DOHH2 (cell line): ENCODE data around the gene FGGY.

Experiments
- H3F3A ChIP-seq: fragments of 200-600 bp; sonication (generic), shearing (Covaris generic); 2 replicates; pipeline ENCODE4 v1.6.0; 2016; ENCODE audit warnings: antibody characterized with exemption, mild to moderate bottlenecking; ENCODE audit not compliant: control insufficient read depth, insufficient read depth
- H3K27ac ChIP-seq: fragments of 200-600 bp; sonication (generic); 2 replicates; pipeline ENCODE4 v1.5.1; 2014; ENCODE audit warnings: low read depth, mild to moderate bottlenecking, low read length, moderate library complexity
- H3K27me3 ChIP-seq: fragments of 200-600 bp; sonication (generic); 2 replicates; pipeline ENCODE4 v1.6.1; 2014; ENCODE audit warnings: mild to moderate bottlenecking, low read length, mixed read lengths; ENCODE audit not compliant: control insufficient read depth
- H3K36me3 ChIP-seq: fragments of 200-600 bp; sonication (generic); 2 replicates; pipeline ENCODE4 v1.6.1; 2014; ENCODE audit warnings: mild to moderate bottlenecking, low read length, moderate library complexity, mixed read lengths; ENCODE audit not compliant: control insufficient read depth
- H3K4me1 ChIP-seq: fragments of 200-600 bp; sonication (generic); 2 replicates; pipeline ENCODE4 v1.6.1; 2014; ENCODE audit warnings: mild to moderate bottlenecking, low read length, mixed read lengths; ENCODE audit not compliant: control insufficient read depth
- H3K4me2 ChIP-seq: fragments of 200-600 bp; sonication (generic); 2 replicates; pipeline ENCODE4 v1.6.0; 2014; ENCODE audit warnings: mild to moderate bottlenecking, low read length, moderate library complexity
- H3K4me3 ChIP-seq: fragments of 200-600 bp; sonication (generic); 2 replicates; pipeline ENCODE4 v1.5.1; 2014; ENCODE audit warnings: mild to moderate bottlenecking, low read length, mixed read lengths
- H3K79me2 ChIP-seq: fragments of 200-600 bp; sonication (generic); 2 replicates; pipeline ENCODE4 v1.6.1; 2014; ENCODE audit warnings: mild to moderate bottlenecking, low read length, mixed read lengths; ENCODE audit not compliant: control insufficient read depth
- H3K9me2 ChIP-seq: fragments of 200-600 bp; sonication (generic); replicated peaks from 2 replicates; pipeline ENCODE4 v1.6.1; 2014; ENCODE audit warnings: mild to moderate bottlenecking, low read length, mixed read lengths; ENCODE audit not compliant: control insufficient read depth
- H3K9me3 ChIP-seq: fragments of 200-600 bp; sonication (generic); 2 replicates; pipeline ENCODE4 v1.6.1; 2014; ENCODE audit warnings: antibody characterized with exemption, low read length, mixed read lengths; ENCODE audit not compliant: control insufficient read depth, insufficient read depth
- H4K20me1 ChIP-seq: fragments of 200-600 bp; sonication (generic); 2 replicates; pipeline ENCODE4 v1.6.0; 2014; ENCODE audit warnings: low read depth, mild to moderate bottlenecking, antibody characterized with exemption, low read length, moderate library complexity; ENCODE audit not compliant: control insufficient read depth, insufficient read depth
- EZH2phosphoT487 ChIP-seq: fragments of 200-600 bp; sonication (generic); IDR thresholded peaks from 2 replicates; pipeline ENCODE4 v1.6.1; 2017; ENCODE audit warnings: borderline replicate concordance, mild to moderate bottlenecking, antibody characterized with exemption, low read length, moderate library complexity, mixed read lengths
- TF ChIP-seq, protein P1 (sequence below): fragments of 200-600 bp; sonication (generic); IDR thresholded peaks from one replicate; pipeline ENCODE4 v1.5.1; 2014; ENCODE audit warnings: antibody characterized with exemption, mild to moderate bottlenecking, low read depth, low read length; ENCODE audit not compliant: poor library complexity, severe bottlenecking

Gene FGGY

DNA sequence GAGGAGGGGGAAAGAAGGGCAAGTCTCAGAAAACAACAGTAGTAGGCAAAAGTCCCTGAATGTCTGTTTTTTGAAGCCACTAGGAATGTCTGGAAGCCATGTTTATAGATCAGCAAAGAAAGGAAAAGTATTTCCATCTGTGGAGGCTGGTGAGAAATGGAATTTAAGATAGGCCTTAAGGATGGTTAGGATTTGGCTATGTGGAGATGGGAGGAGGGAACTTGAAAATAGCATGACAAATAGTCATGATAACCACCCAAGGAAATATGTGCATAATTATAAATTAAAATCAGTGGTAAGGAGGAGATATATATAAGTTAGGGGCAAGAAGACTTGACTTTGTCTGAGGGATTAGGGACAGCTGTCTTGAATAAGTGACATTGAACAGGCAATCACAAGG lies 33.8 kb upstream of the FGGY start:
- TF ChIP-seq, protein P1, sequence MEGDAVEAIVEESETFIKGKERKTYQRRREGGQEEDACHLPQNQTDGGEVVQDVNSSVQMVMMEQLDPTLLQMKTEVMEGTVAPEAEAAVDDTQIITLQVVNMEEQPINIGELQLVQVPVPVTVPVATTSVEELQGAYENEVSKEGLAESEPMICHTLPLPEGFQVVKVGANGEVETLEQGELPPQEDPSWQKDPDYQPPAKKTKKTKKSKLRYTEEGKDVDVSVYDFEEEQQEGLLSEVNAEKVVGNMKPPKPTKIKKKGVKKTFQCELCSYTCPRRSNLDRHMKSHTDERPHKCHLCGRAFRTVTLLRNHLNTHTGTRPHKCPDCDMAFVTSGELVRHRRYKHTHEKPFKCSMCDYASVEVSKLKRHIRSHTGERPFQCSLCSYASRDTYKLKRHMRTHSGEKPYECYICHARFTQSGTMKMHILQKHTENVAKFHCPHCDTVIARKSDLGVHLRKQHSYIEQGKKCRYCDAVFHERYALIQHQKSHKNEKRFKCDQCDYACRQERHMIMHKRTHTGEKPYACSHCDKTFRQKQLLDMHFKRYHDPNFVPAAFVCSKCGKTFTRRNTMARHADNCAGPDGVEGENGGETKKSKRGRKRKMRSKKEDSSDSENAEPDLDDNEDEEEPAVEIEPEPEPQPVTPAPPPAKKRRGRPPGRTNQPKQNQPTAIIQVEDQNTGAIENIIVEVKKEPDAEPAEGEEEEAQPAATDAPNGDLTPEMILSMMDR, result no peak
- no peak for TF ChIP-seq EZH2phosphoT487

GRCh38 chr1:59265622-59266021 lies 31.3 kb upstream of the FGGY start:
- H3K36me3 ChIP-seq, result no peaks in the 10 kb centered on the region
- H3K4me1 ChIP-seq, result peaks cover 29% of the 10 kb centered on the region
- H3K27ac ChIP-seq, result peak overlapping the region; percentile 90
- peaks cover 7% of the 10 kb centered on the region for H3F3A ChIP-seq
- H4K20me1 ChIP-seq, result no peaks in the 10 kb centered on the region
- H3K27me3 ChIP-seq, result no peaks in the 10 kb centered on the region
- no peaks in the 10 kb centered on the region for H3K9me2 ChIP-seq
- H3K4me3 ChIP-seq, result peak overlapping the region; percentile 59
- TF ChIP-seq EZH2phosphoT487, result no peak
- TF ChIP-seq, protein P1, result no peak
- H3K9me3 ChIP-seq, result no peaks in the 10 kb centered on the region
- peak overlapping the region; percentile 76 for H3K4me2 ChIP-seq
- H3K79me2 ChIP-seq, result no peaks in the 10 kb centered on the region

More for the DNA sequence above, 33.8 kb upstream of the FGGY start:
- H3K4me2 ChIP-seq, result no peak overlapping the region
- H4K20me1 ChIP-seq, result no peaks in the 10 kb centered on the region
- H3K4me3 ChIP-seq, result no peak overlapping the region
- H3K79me2 ChIP-seq, result no peaks in the 10 kb centered on the region
- H3K9me2 ChIP-seq, result no peaks in the 10 kb centered on the region
- H3K9me3 ChIP-seq, result no peaks in the 10 kb centered on the region
- H3K4me1 ChIP-seq, result peaks cover 29% of the 10 kb centered on the region
- H3K27me3 ChIP-seq, result no peaks in the 10 kb centered on the region
- H3K27ac ChIP-seq, result no peak overlapping the region
- H3K36me3 ChIP-seq, result no peaks in the 10 kb centered on the region
- H3F3A ChIP-seq, result peaks cover 7% of the 10 kb centered on the region

DNA sequence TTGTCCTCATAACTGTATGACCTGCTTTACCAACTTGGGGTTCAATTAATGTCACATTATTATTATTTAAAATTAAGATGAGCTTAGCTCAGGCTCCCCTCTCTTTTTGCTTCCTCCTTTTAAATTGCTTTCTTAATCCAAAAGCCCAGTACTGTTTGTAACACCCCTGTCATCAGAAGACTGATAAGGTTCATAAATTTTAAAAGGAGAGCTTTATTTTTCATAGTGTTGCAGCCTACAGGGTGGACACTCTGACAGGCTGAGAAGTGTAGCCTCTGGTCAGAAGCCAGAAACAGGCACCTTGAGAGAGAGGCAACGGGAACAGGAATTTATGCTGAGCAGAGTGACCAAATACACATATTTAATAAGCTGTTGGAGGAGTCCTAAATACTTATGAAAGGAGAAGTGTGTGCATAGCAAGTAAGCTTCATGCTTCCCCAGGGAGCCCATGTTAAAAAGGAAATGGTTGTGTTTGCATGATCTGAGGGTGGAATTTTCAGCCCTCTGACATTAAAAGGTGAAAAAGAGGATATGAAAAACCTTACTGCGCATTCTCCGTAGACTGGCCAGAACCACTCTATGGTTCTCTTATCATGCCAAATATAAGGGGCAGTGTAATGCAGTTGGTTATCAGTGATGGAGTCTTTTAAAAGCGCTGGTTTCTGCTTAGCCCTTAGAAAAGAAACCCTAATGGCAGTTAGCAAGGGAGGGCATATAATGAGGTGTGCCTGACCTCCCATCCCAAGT lies 30.5 kb upstream of the FGGY start:
- Histone ChIP-seq H3K4me1 (peaks cover 29% of the 10 kb centered on the region), H3K79me2 (no peaks in the 10 kb centered on the region), H3K9me3 (no peaks in the 10 kb centered on the region), H3K27ac (peak overlapping the region; percentile 90), H3K36me3 (no peaks in the 10 kb centered on the region), H3K9me2 (no peaks in the 10 kb centered on the region), H3K4me3 (peak overlapping the region; percentile 59), H3F3A (peaks cover 7% of the 10 kb centered on the region), H3K27me3 (no peaks in the 10 kb centered on the region), H4K20me1 (no peaks in the 10 kb centered on the region), H3K4me2 (peak overlapping the region; percentile 76)
- TF ChIP-seq EZH2phosphoT487, result no peak
- TF ChIP-seq, protein P1, result no peak
